NT2/D1 (cell line): ENCODE data around the gene SNX27.
"Not testable (repeated sequence)": the region's sequence is repeated elsewhere in the genome, so short reads cannot be mapped to it uniquely, and the experiment has no call there.

ENCODE experiments used
- DNase-seq: peaks from one replicate; pipeline ENCODE4 v3.0.0-alpha.2; 2011; ENCODE audit warnings: low read depth, low spot score
- H3K27me3 ChIP-seq: 2 replicates; pipeline ENCODE4 v1.6.0; 2011; ENCODE audit warnings: mild to moderate bottlenecking; ENCODE audit not compliant: insufficient read length, insufficient read depth
- H3K36me3 ChIP-seq: 2 replicates; pipeline ENCODE4 v1.6.1; 2011; ENCODE audit warnings: mild to moderate bottlenecking, low read length, mixed read lengths; ENCODE audit not compliant: insufficient read depth, insufficient read length
- H3K4me1 ChIP-seq: 2 replicates; pipeline ENCODE4 v1.5.1; 2011; ENCODE audit not compliant: insufficient read depth, insufficient read length
- H3K4me3 ChIP-seq: 2 replicates; pipeline ENCODE4 v1.5.1; 2011; ENCODE audit warnings: low read depth; ENCODE audit not compliant: insufficient read length
- H3K9ac ChIP-seq: 2 replicates; pipeline ENCODE4 v1.6.0; 2011; ENCODE audit warnings: low read depth; ENCODE audit not compliant: insufficient read length
- H3K9me3 ChIP-seq: 2 replicates; pipeline ENCODE4 v1.5.1; 2011; ENCODE audit warnings: mild to moderate bottlenecking, low read length; ENCODE audit not compliant: insufficient read depth
- SUZ12 ChIP-seq: IDR thresholded peaks from 2 replicates; pipeline ENCODE4 v1.6.1; 2011; ENCODE audit not compliant: insufficient read length, insufficient read depth; ENCODE audit errors: extremely low read depth
- YY1 ChIP-seq: IDR thresholded peaks from 2 replicates; pipeline ENCODE4 v1.6.1; 2011; ENCODE audit not compliant: insufficient read length, insufficient read depth
- ZNF274 ChIP-seq: IDR thresholded peaks from 2 replicates; pipeline ENCODE4 v1.6.1; 2011; ENCODE audit warnings: mild to moderate bottlenecking, low read depth, low read length

The SNX27 gene

GRCh38 chr1:151644001-151644400 lies 32.2 kb downstream of the SNX27 start:
- Histone ChIP-seq H3K9me3 (no peaks in the 10 kb centered on the region), H3K4me3 (no peak overlapping the region), H3K27me3 (no peaks in the 10 kb centered on the region), H3K36me3 (peaks cover 16% of the 10 kb centered on the region), H3K9ac (no peak overlapping the region), H3K4me1 (no peaks in the 10 kb centered on the region)
- TF ChIP-seq ZNF274 (no peak), YY1 (no peak), SUZ12 (no peak)
- DNase-seq: no peak

DNA sequence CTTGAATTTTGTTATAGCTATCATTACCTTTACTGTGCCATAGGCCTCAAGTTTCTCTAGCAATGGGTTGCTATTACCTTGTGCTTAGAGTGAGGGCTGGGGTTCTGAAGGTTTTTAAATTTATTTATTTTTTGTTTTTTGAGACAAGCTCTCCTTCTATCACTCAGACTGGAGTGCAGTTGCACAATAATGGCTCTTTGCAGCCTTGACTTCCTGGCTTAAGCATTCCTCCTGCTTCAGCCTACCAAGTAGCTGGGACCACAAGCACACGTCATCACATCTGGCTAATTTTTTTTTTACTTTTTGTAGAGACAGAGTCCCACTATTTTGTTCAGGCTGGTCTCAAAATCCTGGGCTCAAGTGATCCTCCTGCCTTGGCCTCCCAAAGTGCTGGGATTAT lies 41.5 kb downstream of the SNX27 start:
- DNase-seq: no peak
- H3K9ac ChIP-seq: no peak overlapping the region
- peaks cover 15% of the 10 kb centered on the region; the same call in 1 of the 2 replicates for H3K9me3 ChIP-seq
- no peaks in the 10 kb centered on the region for H3K27me3 ChIP-seq
- no peak overlapping the region for H3K4me3 ChIP-seq
- no peak for TF ChIP-seq YY1
- no peak for TF ChIP-seq SUZ12
- TF ChIP-seq ZNF274: no peak
- no peaks in the 10 kb centered on the region for H3K4me1 ChIP-seq
- H3K36me3 ChIP-seq: peaks cover 33% of the 10 kb centered on the region

GRCh38 chr1:151655371-151655770 lies 43.5 kb downstream of the SNX27 start:
- no peak overlapping the region for H3K9ac ChIP-seq
- H3K36me3 ChIP-seq: peaks cover 44% of the 10 kb centered on the region
- no peak for TF ChIP-seq ZNF274
- no peak for TF ChIP-seq YY1
- no peak for TF ChIP-seq SUZ12
- H3K27me3 ChIP-seq: no peaks in the 10 kb centered on the region
- peaks cover 10% of the 10 kb centered on the region; the same call in 1 of the 2 replicates for H3K9me3 ChIP-seq
- DNase-seq: no peak
- H3K4me3 ChIP-seq: no peak overlapping the region
- no peaks in the 10 kb centered on the region for H3K4me1 ChIP-seq

- Histone ChIP-seq H3K4me3 (no peak overlapping the region), H3K36me3 (peaks cover 63% of the 10 kb centered on the region), H3K9ac (no peak overlapping the region), H3K9me3 (no peaks in the 10 kb centered on the region), H3K27me3 (no peaks in the 10 kb centered on the region), H3K4me1 (no peaks in the 10 kb centered on the region)
- TF ChIP-seq SUZ12 (no peak), ZNF274 (no peak), YY1 (no peak)
- no peak for DNase-seq
Measured at GRCh38 chr1:151661751-151662150, 49.9 kb downstream of the SNX27 start.

GRCh38 chr1:151668090-151668489 lies 56.2 kb downstream of the SNX27 start:
- H3K27me3 ChIP-seq: no peaks in the 10 kb centered on the region
- no peak for DNase-seq
- no peak overlapping the region for H3K4me3 ChIP-seq
- no peak overlapping the region for H3K9ac ChIP-seq
- no peaks in the 10 kb centered on the region for H3K4me1 ChIP-seq
- peaks cover 42% of the 10 kb centered on the region for H3K36me3 ChIP-seq
- no peak for TF ChIP-seq YY1
- TF ChIP-seq ZNF274: no peak
- TF ChIP-seq SUZ12: no peak
- H3K9me3 ChIP-seq: no peaks in the 10 kb centered on the region

DNA sequence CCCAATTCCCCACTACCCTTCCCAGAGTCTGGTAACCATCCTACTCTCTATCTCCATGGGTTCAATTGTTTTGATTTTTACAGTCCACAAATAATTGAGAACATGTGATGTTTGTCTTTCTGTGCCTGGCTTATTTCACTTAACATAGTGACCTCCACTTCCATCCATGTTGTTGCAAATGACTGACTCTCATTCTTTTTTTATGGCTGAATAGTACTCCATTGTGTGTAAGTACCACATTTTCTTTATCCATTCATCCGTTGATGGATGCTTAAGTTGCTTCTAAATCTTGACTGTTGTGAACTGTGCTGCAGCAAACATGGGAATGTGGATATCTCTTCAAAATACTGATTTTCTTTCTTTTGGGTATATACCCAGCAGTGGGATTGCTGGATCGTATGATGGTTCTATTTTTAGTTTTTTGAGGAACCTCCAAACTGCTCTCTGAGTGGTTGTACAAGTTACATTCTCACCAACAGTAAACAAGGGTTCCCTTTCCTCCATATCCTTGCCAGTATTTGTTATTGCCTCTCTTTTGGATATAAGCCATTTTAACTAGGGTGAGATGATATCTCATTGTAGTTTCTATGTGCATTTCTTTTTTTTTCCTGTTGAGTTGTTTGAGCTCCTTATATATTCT lies 58.3 kb downstream of the SNX27 start:
- H3K9me3 ChIP-seq, H3K4me1 ChIP-seq, H3K4me3 ChIP-seq, H3K9ac ChIP-seq, H3K27me3 ChIP-seq, DNase-seq: not testable (repeated sequence)
- H3K36me3 ChIP-seq: peaks cover 35% of the 10 kb centered on the region

DNA sequence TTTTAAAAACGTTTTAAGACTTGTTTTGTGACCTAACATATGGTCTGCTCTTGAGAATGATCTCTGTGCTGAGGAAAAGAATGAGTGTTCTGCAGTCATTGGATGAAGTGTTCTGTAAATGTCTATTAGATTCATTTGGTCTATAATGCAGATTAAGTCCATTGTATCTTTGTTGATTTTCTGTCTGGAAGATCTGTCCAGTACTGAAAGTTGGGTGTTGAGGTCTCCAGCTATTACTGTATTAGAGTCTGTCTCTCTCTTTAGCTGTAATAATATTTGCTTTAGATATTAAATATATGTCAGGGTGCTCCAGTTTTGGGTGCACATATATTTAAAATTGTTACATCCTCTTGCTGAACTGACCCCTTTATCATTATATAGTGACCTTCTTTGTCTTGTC lies 61.6 kb downstream of the SNX27 start:
- TF ChIP-seq SUZ12: no peak
- no peak for TF ChIP-seq YY1
- TF ChIP-seq ZNF274: no peak
- DNase-seq: no peak
- Histone ChIP-seq H3K4me3 (no peak overlapping the region), H3K9me3 (no peaks in the 10 kb centered on the region), H3K9ac (no peak overlapping the region), H3K4me1 (no peaks in the 10 kb centered on the region), H3K36me3 (peaks cover 28% of the 10 kb centered on the region), H3K27me3 (no peaks in the 10 kb centered on the region)
